Non-pigmented ciliary epithelial cell (primary cell): ENCODE data around the gene TTYH2.
"Not testable (repeated sequence)": the region's sequence is repeated elsewhere in the genome, so short reads cannot be mapped to it uniquely, and the experiment has no call there.

Source experiments
- DNase-seq: peaks from one replicate; pipeline ENCODE4 v3.0.0-alpha.2; 2010; ENCODE audit warnings: low read depth

TTYH2 gene

GRCh38 chr17:74212913-74213791 lies at the start of gene TTYH2:
Gene TTYH2 (plus strand): TSS chr17:74213571. CDS start chr17:74213588, 17 bp downstream.
- no peak for DNase-seq

GRCh38 chr17:74163836-74164235 lies 49.5 kb upstream of the TTYH2 start:
- DNase-seq = no peak

GRCh38 chr17:74164446-74165045 lies 48.8 kb upstream of the TTYH2 start:
- no peak for DNase-seq

- DNase-seq = no peak
Measured at GRCh38 chr17:74165797-74166365, 47.5 kb upstream of the TTYH2 start.

GRCh38 chr17:74170924-74171323 lies 42.4 kb upstream of the TTYH2 start:
- no peak for DNase-seq

GRCh38 chr17:74172700-74173099 lies 40.7 kb upstream of the TTYH2 start:
- no peak for DNase-seq

GRCh38 chr17:74176546-74177001 lies 36.8 kb upstream of the TTYH2 start:
- no peak for DNase-seq

GRCh38 chr17:74177018-74177450 lies 36.3 kb upstream of the TTYH2 start:
- DNase-seq = no peak

- DNase-seq = no peak
Measured at GRCh38 chr17:74179576-74179975, 33.8 kb upstream of the TTYH2 start.

- DNase-seq = no peak
Measured at GRCh38 chr17:74180336-74180735, 33.0 kb upstream of the TTYH2 start.

- no peak for DNase-seq
Measured at GRCh38 chr17:74181341-74181740, 32.0 kb upstream of the TTYH2 start.

GRCh38 chr17:74182041-74182723 lies 31.2 kb upstream of the TTYH2 start:
- no peak for DNase-seq

- no peak for DNase-seq
Measured at GRCh38 chr17:74183411-74183810, 30.0 kb upstream of the TTYH2 start.

GRCh38 chr17:74185571-74186185 lies 27.7 kb upstream of the TTYH2 start:
- no peak for DNase-seq

- DNase-seq = no peak
Measured at GRCh38 chr17:74186498-74186897, 26.9 kb upstream of the TTYH2 start.

- no peak for DNase-seq
Measured at GRCh38 chr17:74187761-74188160, 25.6 kb upstream of the TTYH2 start.

- not testable (repeated sequence) for DNase-seq
Measured at GRCh38 chr17:74188687-74189086, 24.7 kb upstream of the TTYH2 start.

GRCh38 chr17:74190154-74190553 lies 23.2 kb upstream of the TTYH2 start:
- DNase-seq = no peak

GRCh38 chr17:74190807-74191406 lies 22.5 kb upstream of the TTYH2 start:
- DNase-seq = no peak

GRCh38 chr17:74192950-74193781 lies 20.2 kb upstream of the TTYH2 start:
- no peak for DNase-seq

- no peak for DNase-seq
Measured at GRCh38 chr17:74194682-74195081, 18.7 kb upstream of the TTYH2 start.
